ENCODE results near the gene MAPT. TPM values are rescaled to one million over a fixed set of nuclear protein-coding genes. Genes with fewer than 3 reads are reported as not detected.

The MAPT gene
- total and polyA plus RNA-seq, 2 of the 4 experiments (the other 2 are of a cell fraction) = 0.18 to 0.19 TPM

- Histone ChIP-seq H3K4me3 (ENCODE audit: insufficient read depth, low read depth, low read length) (no peak overlapping the region), H3K79me1 (ENCODE audit: low read depth in 1 of 2, low read length in 2 of 2) (no peaks in the 10 kb centered on the region), H2BK5ac (ENCODE audit: low read depth, low read length, poor library complexity, severe bottlenecking) (no peak overlapping the region), H3K9me1 (ENCODE audit: insufficient read depth, low read length) (peaks cover 3% of the 10 kb centered on the region; the same call in 1 of the 2 replicates), H2BK20ac (ENCODE audit: low read depth, low read length) (no peak overlapping the region), H3K9me3 (ENCODE audit: control insufficient read depth, insufficient read depth, low read length) (peaks cover 2% of the 10 kb centered on the region; the same call in 1 of the 2 replicates), H4K8ac (ENCODE audit: low read depth in 2 of 2, low read length in 2 of 2) (no peak overlapping the region), H2BK120ac (ENCODE audit: low read depth, low read length) (no peak overlapping the region), H4K5ac (ENCODE audit: low read depth, low read length) (no peak overlapping the region), H2AK5ac (ENCODE audit: low read depth, low read length) (no peak overlapping the region), H3K9ac (ENCODE audit: low read depth, low read length) (no peak overlapping the region), H2BK15ac (ENCODE audit: low read depth, low read length) (no peak overlapping the region), H3K18ac (ENCODE audit: low read depth, low read length) (no peak overlapping the region), H3K23ac (ENCODE audit: low read depth, low read length) (no peak overlapping the region), H3K4ac (ENCODE audit: low read depth, low read length) (no peak overlapping the region), H2AK9ac (replicated peaks; ENCODE audit: low read depth, low read length, poor library complexity) (no peak overlapping the region), H3K56ac (ENCODE audit: extremely low read depth, insufficient read depth, low read length) (no peak overlapping the region), H4K20me1 (ENCODE audit: insufficient read depth, low read length) (no peaks in the 10 kb centered on the region; the same call in 1 of the 2 replicates), H3K4me1 (ENCODE audit: control insufficient read depth, insufficient read depth, low read length) (no peaks in the 10 kb centered on the region), H4K91ac (ENCODE audit: insufficient read depth, low read depth, low read length) (no peak overlapping the region), H3K27ac (ENCODE audit: insufficient read depth, low read length) (no peak overlapping the region), H3K27me3 (ENCODE audit: control insufficient read depth, insufficient read depth, low read length) (peaks cover 45% of the 10 kb centered on the region), H3K4me2 (ENCODE audit: low read depth, low read length) (no peak overlapping the region), H3K14ac (replicated peaks; ENCODE audit: low read depth, low read length) (no peak overlapping the region), H2AFZ (replicated peaks; ENCODE audit: low read length, poor library complexity) (no peak overlapping the region), H3K36me3 (ENCODE audit: control insufficient read depth, insufficient read depth, low read length) (no peaks in the 10 kb centered on the region)
- ATAC-seq (ENCODE audit: low read depth) (no peak), DNase-seq (no peak)
- in situ Hi-C loops (cut with MboI; ENCODE audit: low sequenced_read_pairs) (no loop called here), intact Hi-C loops (cut with micrococcal nuclease) (no loop called here), dilution Hi-C loops (cut with HindIII; ENCODE audit: low sequenced_read_pairs, unreplicated experiment) (no loop called here)
- ChIA-PET POLR2A (ENCODE audit: unreplicated experiment) (no interaction called here), CTCF (no interaction called here)
- no CpG with 5 or more reads among the region's 5 CpGs for WGBS, 2 experiments (ENCODE audit: extremely low coverage in 2 of 2, insufficient read length in 1 of 2)
- TF ChIP-seq SMC3 (IDR thresholded peaks at IDR 0.05; ENCODE audit: low read depth, low read length) (no peak), CHD1 (IDR thresholded peaks at IDR 0.05; ENCODE audit: low read depth, low read length) (no peak), MXI1 (IDR thresholded peaks at IDR 0.05; ENCODE audit: borderline replicate concordance, low read depth, low read length) (no peak)
- BruUV-seq (replicated peaks) = no TSS peak
Measured at GRCh38 chr17:45987706-45988105, 93.4 kb downstream of the MAPT start.

All from IMR-90 (cell line).